SK-N-SH treated with all-trans-retinoic acid at 6 μM for 48 hours (cell line): Measurements from ENCODE around the gene KCNH5.

Source experiments
- ATAC-seq: fragments of 200-7000 bp; cut with Tn5 transposase; 3 replicates; pipeline ENCODE4 v1.9.1; 2020; ENCODE audit warnings: mild to moderate bottlenecking, moderate library complexity
- ARNTL ChIP-seq: fragments of 450-650 bp; formaldehyde crosslinking; IDR thresholded peaks from 2 replicates; pipeline ENCODE4 v1.5.0; 2020; ENCODE audit warnings: low read depth, mild to moderate bottlenecking, moderate library complexity, borderline replicate concordance
- BACH2 ChIP-seq: fragments of 250-450 bp; sonication (Bioruptor Pico); IDR thresholded peaks from 2 replicates; pipeline ENCODE4 v1.9.0; 2021; ENCODE audit warnings: mild to moderate bottlenecking, borderline replicate concordance
- CSDC2 ChIP-seq: fragments of 250-450 bp; sonication (Bioruptor Pico); IDR thresholded peaks from 2 replicates; pipeline ENCODE4 v1.5.0; 2020; ENCODE audit warnings: mild to moderate bottlenecking, moderate library complexity
- ESRRG ChIP-seq: fragments of 250-450 bp; sonication (Bioruptor Pico); IDR thresholded peaks from 2 replicates; pipeline ENCODE4 v1.6.1; 2021; ENCODE audit warnings: mild to moderate bottlenecking
- GLIS3 ChIP-seq: fragments of 250-450 bp; sonication (Bioruptor Pico); IDR thresholded peaks from 2 replicates; pipeline ENCODE4 v1.5.0; 2020; ENCODE audit warnings: mild to moderate bottlenecking, moderate library complexity
- ISL1 ChIP-seq: fragments of 250-450 bp; sonication (Bioruptor Pico); IDR thresholded peaks from 2 replicates; pipeline ENCODE4 v2.1.2; 2022; ENCODE audit warnings: mild to moderate bottlenecking, moderate library complexity
- OSR1 ChIP-seq: fragments of 250-450 bp; sonication (Bioruptor Pico); IDR thresholded peaks from 2 replicates; pipeline ENCODE4 v1.8.0; 2022; ENCODE audit warnings: moderate library complexity, mild to moderate bottlenecking, inconsistent platforms
- PATZ1 ChIP-seq: fragments of 250-450 bp; sonication (Bioruptor Pico); IDR thresholded peaks from 2 replicates; pipeline ENCODE4 v1.8.0; 2020; ENCODE audit warnings: mild to moderate bottlenecking, moderate library complexity, borderline replicate concordance
- RARB ChIP-seq: fragments of 250-450 bp; sonication (Bioruptor Pico); IDR thresholded peaks from 2 replicates; pipeline ENCODE4 v1.8.0; 2021; ENCODE audit warnings: mild to moderate bottlenecking, moderate library complexity
- SNAI2 ChIP-seq: fragments of 250-450 bp; sonication (Bioruptor Pico); IDR thresholded peaks from 2 replicates; pipeline ENCODE4 v1.5.0; 2020; ENCODE audit warnings: mild to moderate bottlenecking, moderate library complexity
- TOX ChIP-seq: fragments of 250-450 bp; sonication (Bioruptor Pico); IDR thresholded peaks from 2 replicates; pipeline ENCODE4 v1.8.0; 2021; ENCODE audit warnings: mild to moderate bottlenecking, moderate library complexity, borderline replicate concordance
- TSHZ2 ChIP-seq: fragments of 250-450 bp; sonication (Bioruptor Pico); IDR thresholded peaks from 2 replicates; pipeline ENCODE4 v1.5.0; 2020; ENCODE audit warnings: mild to moderate bottlenecking, moderate library complexity
- ZC3H10 ChIP-seq: fragments of 250-450 bp; sonication (Bioruptor Pico); IDR thresholded peaks from 2 replicates; pipeline ENCODE4 v1.5.1; 2021; ENCODE audit warnings: mild to moderate bottlenecking, moderate library complexity
- ZFP30 ChIP-seq: fragments of 450-650 bp; formaldehyde crosslinking; IDR thresholded peaks from 2 replicates; pipeline ENCODE4 v1.5.0; 2022; ENCODE audit warnings: mild to moderate bottlenecking, moderate library complexity
- ZNF565 ChIP-seq: fragments of 450-650 bp; formaldehyde crosslinking; conservative IDR thresholded peaks from 2 replicates; pipeline ENCODE4 v1.5.0; 2020; ENCODE audit warnings: low read depth, mild to moderate bottlenecking, moderate library complexity
- ZNF70 ChIP-seq: fragments of 450-650 bp; formaldehyde crosslinking; IDR thresholded peaks from 2 replicates; pipeline ENCODE4 v1.5.0; 2020; ENCODE audit warnings: mild to moderate bottlenecking, moderate library complexity
- ZNF8 ChIP-seq: fragments of 450-650 bp; formaldehyde crosslinking; IDR thresholded peaks from 2 replicates; pipeline ENCODE4 v1.5.0; 2020; ENCODE audit warnings: mild to moderate bottlenecking, moderate library complexity
- TF ChIP-seq, protein P1 (sequence below): fragments of 250-450 bp; sonication (Bioruptor Pico); IDR thresholded peaks from 2 replicates; pipeline ENCODE4 v1.8.0; 2021; ENCODE audit warnings: low read depth, mild to moderate bottlenecking, moderate library complexity, borderline replicate concordance
- TF ChIP-seq, protein P2 (sequence below): fragments of 250-450 bp; sonication (Bioruptor Pico); IDR thresholded peaks from 2 replicates; pipeline ENCODE4 v1.5.1; 2020; ENCODE audit warnings: low read depth, mild to moderate bottlenecking, moderate library complexity
- TF ChIP-seq, protein P3 (sequence below): fragments of 250-450 bp; sonication (Bioruptor Pico); IDR thresholded peaks from 2 replicates; pipeline ENCODE4 v1.5.1; 2021; ENCODE audit warnings: mild to moderate bottlenecking, moderate library complexity

KCNH5 gene

DNA sequence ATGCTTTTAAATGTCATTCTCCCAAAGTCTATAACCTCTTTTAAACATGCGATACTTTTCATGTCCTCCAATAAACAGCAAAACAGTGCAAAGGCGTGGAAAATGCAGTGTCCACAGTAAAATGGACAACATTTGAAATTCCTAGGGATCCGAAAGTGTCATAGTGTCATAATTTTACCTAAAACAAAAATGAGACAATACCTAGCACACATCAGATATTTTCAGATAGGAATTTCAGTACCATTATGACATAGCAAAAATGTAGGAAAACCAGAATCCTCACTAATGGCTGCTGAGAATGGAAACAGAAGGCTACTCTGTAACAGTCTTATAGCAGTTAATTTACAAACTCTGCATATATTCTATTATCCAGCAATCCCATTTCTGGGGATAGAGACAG, 33.1 kb downstream of the KCNH5 start:
- ATAC-seq = no peak
- TF ChIP-seq RARB = no peak
- TF ChIP-seq GLIS3 = no peak
- no peak for TF ChIP-seq ZNF8 (CRISPR knock-in tag)
- no peak for TF ChIP-seq ZFP30 (CRISPR knock-in tag)
- TF ChIP-seq, protein P1, sequence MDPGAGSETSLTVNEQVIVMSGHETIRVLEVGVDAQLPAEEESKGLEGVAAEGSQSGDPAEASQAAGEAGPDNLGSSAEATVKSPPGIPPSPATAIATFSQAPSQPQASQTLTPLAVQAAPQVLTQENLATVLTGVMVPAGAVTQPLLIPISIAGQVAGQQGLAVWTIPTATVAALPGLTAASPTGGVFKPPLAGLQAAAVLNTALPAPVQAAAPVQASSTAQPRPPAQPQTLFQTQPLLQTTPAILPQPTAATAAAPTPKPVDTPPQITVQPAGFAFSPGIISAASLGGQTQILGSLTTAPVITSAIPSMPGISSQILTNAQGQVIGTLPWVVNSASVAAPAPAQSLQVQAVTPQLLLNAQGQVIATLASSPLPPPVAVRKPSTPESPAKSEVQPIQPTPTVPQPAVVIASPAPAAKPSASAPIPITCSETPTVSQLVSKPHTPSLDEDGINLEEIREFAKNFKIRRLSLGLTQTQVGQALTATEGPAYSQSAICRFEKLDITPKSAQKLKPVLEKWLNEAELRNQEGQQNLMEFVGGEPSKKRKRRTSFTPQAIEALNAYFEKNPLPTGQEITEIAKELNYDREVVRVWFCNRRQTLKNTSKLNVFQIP (CRISPR knock-in tag) = no peak

DNA sequence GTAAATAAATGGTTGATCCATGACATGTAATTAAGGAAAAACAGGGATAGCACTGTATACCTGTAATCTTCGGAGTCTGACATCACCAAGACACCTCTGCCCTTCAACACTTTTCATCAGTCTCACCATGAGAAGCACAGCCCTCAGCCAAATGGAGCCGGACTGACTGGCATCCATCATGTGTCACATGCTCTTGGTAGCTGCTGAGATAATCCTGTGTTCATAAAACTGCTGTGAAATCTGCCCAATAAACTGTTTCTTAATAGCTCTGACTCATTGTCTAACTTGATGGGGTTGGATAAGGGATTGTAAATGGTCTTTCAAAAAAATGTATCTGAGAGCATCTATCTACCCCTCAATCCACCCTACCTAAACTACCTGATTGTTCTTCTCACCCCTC, 33.6 kb downstream of the KCNH5 start:
- ATAC-seq = no peak
- TF ChIP-seq ARNTL (CRISPR knock-in tag) (no peak), TOX (CRISPR knock-in tag) (no peak), ZNF8 (CRISPR knock-in tag) (no peak), ZC3H10 (CRISPR knock-in tag) (no peak), ISL1 (CRISPR knock-in tag) (no peak; the same call in 1 of the 2 replicates), ZFP30 (CRISPR knock-in tag) (no peak), OSR1 (no peak), RARB (no peak), ESRRG (CRISPR knock-in tag) (no peak), ZNF565 (CRISPR knock-in tag) (no peak), CSDC2 (CRISPR knock-in tag) (no peak)
- TF ChIP-seq, protein P2, sequence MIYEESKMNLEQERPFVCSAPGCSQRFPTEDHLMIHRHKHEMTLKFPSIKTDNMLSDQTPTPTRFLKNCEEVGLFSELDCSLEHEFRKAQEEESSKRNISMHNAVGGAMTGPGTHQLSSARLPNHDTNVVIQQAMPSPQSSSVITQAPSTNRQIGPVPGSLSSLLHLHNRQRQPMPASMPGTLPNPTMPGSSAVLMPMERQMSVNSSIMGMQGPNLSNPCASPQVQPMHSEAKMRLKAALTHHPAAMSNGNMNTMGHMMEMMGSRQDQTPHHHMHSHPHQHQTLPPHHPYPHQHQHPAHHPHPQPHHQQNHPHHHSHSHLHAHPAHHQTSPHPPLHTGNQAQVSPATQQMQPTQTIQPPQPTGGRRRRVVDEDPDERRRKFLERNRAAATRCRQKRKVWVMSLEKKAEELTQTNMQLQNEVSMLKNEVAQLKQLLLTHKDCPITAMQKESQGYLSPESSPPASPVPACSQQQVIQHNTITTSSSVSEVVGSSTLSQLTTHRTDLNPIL (CRISPR knock-in tag) = no peak
- TF ChIP-seq, protein P3, sequence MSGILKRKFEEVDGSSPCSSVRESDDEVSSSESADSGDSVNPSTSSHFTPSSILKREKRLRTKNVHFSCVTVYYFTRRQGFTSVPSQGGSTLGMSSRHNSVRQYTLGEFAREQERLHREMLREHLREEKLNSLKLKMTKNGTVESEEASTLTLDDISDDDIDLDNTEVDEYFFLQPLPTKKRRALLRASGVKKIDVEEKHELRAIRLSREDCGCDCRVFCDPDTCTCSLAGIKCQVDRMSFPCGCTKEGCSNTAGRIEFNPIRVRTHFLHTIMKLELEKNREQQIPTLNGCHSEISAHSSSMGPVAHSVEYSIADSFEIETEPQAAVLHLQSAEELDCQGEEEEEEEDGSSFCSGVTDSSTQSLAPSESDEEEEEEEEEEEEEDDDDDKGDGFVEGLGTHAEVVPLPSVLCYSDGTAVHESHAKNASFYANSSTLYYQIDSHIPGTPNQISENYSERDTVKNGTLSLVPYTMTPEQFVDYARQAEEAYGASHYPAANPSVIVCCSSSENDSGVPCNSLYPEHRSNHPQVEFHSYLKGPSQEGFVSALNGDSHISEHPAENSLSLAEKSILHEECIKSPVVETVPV (CRISPR knock-in tag) = no peak
- TF ChIP-seq, protein P1 (CRISPR knock-in tag) = no peak

GRCh38 chr14:63009495-63009894, 35.8 kb downstream of the KCNH5 start:
- ATAC-seq = no peak
- no peak for TF ChIP-seq ZC3H10 (CRISPR knock-in tag)
- TF ChIP-seq ZNF70 (CRISPR knock-in tag) = peak; percentile 62; the same call in 1 of the 2 replicates
- peak; percentile 39 for TF ChIP-seq ISL1 (CRISPR knock-in tag)

GRCh38 chr14:63006531-63006930, 38.7 kb downstream of the KCNH5 start:
- no peak for TF ChIP-seq TSHZ2 (CRISPR knock-in tag)
- TF ChIP-seq, protein P1 (CRISPR knock-in tag) = no peak
- no peak for TF ChIP-seq PATZ1 (CRISPR knock-in tag)
- no peak for TF ChIP-seq BACH2 (CRISPR knock-in tag)
- TF ChIP-seq SNAI2 = no peak
- TF ChIP-seq, all 23 proteins: peak for 0
- no peak for ATAC-seq
